Neural cell (in vitro differentiated cells): ENCODE measurements around the gene KIAA1614. TPM values are rescaled to one million over a fixed set of nuclear protein-coding genes. Genes with fewer than 3 reads are reported as not detected.

Experiments used
- H2AFZ ChIP-seq: fragments of 200-600, 300-800 bp; sonication (generic), shearing (Covaris generic); 2 replicates; pipeline ENCODE4 v1.6.0; 2014; ENCODE audit warnings: low read depth, mild to moderate bottlenecking, antibody characterized with exemption, low read length, moderate library complexity
- H3F3A ChIP-seq: fragments of 200-600 bp; shearing (Covaris generic); 2 replicates; pipeline ENCODE4 v1.6.1; 2016; ENCODE audit warnings: mild to moderate bottlenecking, moderate library complexity, mixed read lengths, antibody characterized with exemption, low read length; ENCODE audit not compliant: insufficient read depth, poor library complexity, severe bottlenecking
- H3K27ac ChIP-seq: fragments of 200-600, 300-800 bp; sonication (generic), shearing (Covaris generic); 2 replicates; pipeline ENCODE4 v1.5.1; 2014; ENCODE audit warnings: mild to moderate bottlenecking, low read length, moderate library complexity
- H3K27me3 ChIP-seq: fragments of 300-800, 200-600 bp; sonication (generic), shearing (Covaris generic); 2 replicates; pipeline ENCODE4 v1.6.0; 2014; ENCODE audit warnings: mild to moderate bottlenecking, low read depth, low read length, moderate library complexity; ENCODE audit not compliant: insufficient read depth
- H3K36me3 ChIP-seq: fragments of 300-800, 200-600 bp; sonication (generic), shearing (Covaris generic); 2 replicates; pipeline ENCODE4 v1.5.1; 2014; ENCODE audit warnings: mild to moderate bottlenecking, antibody characterized with exemption, low read length, moderate library complexity; ENCODE audit not compliant: insufficient read depth
- H3K4me2 ChIP-seq: fragments of 300-800, 200-600 bp; sonication (generic), shearing (Covaris generic); 2 replicates; pipeline ENCODE4 v1.6.0; 2014; ENCODE audit warnings: mild to moderate bottlenecking, low read length
- H3K4me3 ChIP-seq: fragments of 300-800, 200-600 bp; sonication (generic), shearing (Covaris generic); 2 replicates; pipeline ENCODE4 v1.5.1; 2014; ENCODE audit warnings: mild to moderate bottlenecking, low read length, moderate library complexity
- H3K79me2 ChIP-seq: fragments of 200-600 bp; shearing (Covaris generic); replicated peaks from 2 replicates; pipeline ENCODE4 v1.6.0; 2014; ENCODE audit warnings: mild to moderate bottlenecking, low read length, moderate library complexity; ENCODE audit not compliant: insufficient read depth
- H3K9ac ChIP-seq: fragments of 300-800, 200-600 bp; sonication (generic), shearing (Covaris generic); 2 replicates; pipeline ENCODE4 v1.6.1; 2016; ENCODE audit warnings: mild to moderate bottlenecking, low read length, mixed read lengths
- H3K9me2 ChIP-seq: fragments of 200-600 bp; shearing (Covaris generic); 2 replicates; pipeline ENCODE4 v1.6.1; 2016; ENCODE audit warnings: mild to moderate bottlenecking, low read length, mixed read lengths; ENCODE audit not compliant: insufficient read depth
- H3K9me3 ChIP-seq: fragments of 200-600, 300-800 bp; sonication (generic), shearing (Covaris generic); 2 replicates; pipeline ENCODE4 v1.6.1; 2016; ENCODE audit warnings: mild to moderate bottlenecking, mixed run types, low read length, moderate library complexity, mixed read lengths
- H4K20me1 ChIP-seq: fragments of 200-600 bp; shearing (Covaris generic); 2 replicates; pipeline ENCODE4 v1.6.1; 2016; ENCODE audit warnings: mild to moderate bottlenecking, mixed run types; ENCODE audit not compliant: insufficient read depth
- CTCF ChIP-seq: fragments of 450-650 bp; IDR thresholded peaks from 2 replicates; pipeline ENCODE4 v1.5.1; 2014; ENCODE audit warnings: antibody characterized with exemption, mild to moderate bottlenecking, moderate library complexity; ENCODE audit not compliant: poor library complexity, severe bottlenecking
- EP300 ChIP-seq: fragments of 450-650 bp; conservative IDR thresholded peaks from 2 replicates; pipeline ENCODE4 v1.6.1; 2014; ENCODE audit warnings: antibody characterized with exemption, mild to moderate bottlenecking, moderate library complexity; ENCODE audit not compliant: poor library complexity, severe bottlenecking
- EZH2 ChIP-seq: fragments of 200-600, 300-800 bp; shearing (Covaris generic), sonication (generic); IDR thresholded peaks from 2 replicates; pipeline ENCODE4 v1.6.1; 2014; ENCODE audit warnings: antibody characterized with exemption, low read length, borderline replicate concordance, mild to moderate bottlenecking; ENCODE audit not compliant: insufficient read depth, poor library complexity, severe bottlenecking
- MXI1 ChIP-seq: fragments of 450-650 bp; conservative IDR thresholded peaks from 2 replicates; pipeline ENCODE4 v1.6.1; 2014; ENCODE audit warnings: antibody characterized with exemption, mild to moderate bottlenecking; ENCODE audit not compliant: poor library complexity, severe bottlenecking
- POLR2AphosphoS5 ChIP-seq: IDR thresholded peaks from 2 replicates; pipeline ENCODE4 v1.6.1; 2012
- RAD21 ChIP-seq: fragments of 450-650 bp; conservative IDR thresholded peaks from 2 replicates; pipeline ENCODE4 v1.6.1; 2014; ENCODE audit warnings: antibody characterized with exemption, mild to moderate bottlenecking, moderate library complexity
- REST ChIP-seq: IDR thresholded peaks from 2 replicates; pipeline ENCODE4 v1.6.1; 2012; ENCODE audit warnings: borderline replicate concordance
- SMC3 ChIP-seq: fragments of 450-650 bp; conservative IDR thresholded peaks from 2 replicates; pipeline ENCODE4 v1.6.1; 2014; ENCODE audit warnings: antibody characterized with exemption, mild to moderate bottlenecking, moderate library complexity; ENCODE audit not compliant: poor library complexity
- TAF1 ChIP-seq: IDR thresholded peaks from 2 replicates; pipeline ENCODE4 v1.6.1; 2012; ENCODE audit warnings: low read depth
- polyA plus RNA-seq: library from polyadenylated mRNA; depleted of rRNA; stranded (reverse); fragments of >200 nt; gene quantifications from 2 replicates; pipeline ENCODE4 v1.2.3, GENCODE V29; 2014

KIAA1614 gene
- polyA plus RNA-seq, 1 donor from 2014 or later = 0.50 TPM

DNA sequence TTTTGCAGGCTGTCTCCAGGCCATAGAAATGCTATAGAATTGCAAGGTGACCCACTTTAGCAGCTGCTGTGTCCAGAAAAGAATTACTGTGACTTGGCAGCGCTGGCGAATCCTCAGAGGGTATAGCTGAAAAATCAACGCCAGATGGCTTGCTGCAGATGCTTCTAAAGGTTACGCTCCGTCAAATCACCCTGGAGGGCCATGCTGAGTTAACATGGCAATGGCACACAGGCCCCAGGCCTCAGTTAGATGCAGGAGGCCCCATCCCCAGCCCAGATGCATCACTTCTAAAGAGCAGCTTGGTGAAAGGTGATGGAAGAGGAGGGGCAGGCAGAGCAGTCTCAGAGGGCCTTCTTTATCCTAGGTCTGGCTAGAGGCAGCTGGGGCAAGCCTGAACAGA, 18.0 kb downstream of the KIAA1614 start:
- TF ChIP-seq REST (no peak), SMC3 (no peak)
- Histone ChIP-seq H3K9me3 (no peaks in the 10 kb centered on the region), H3F3A (peaks cover 4% of the 10 kb centered on the region), H3K27me3 (no peaks in the 10 kb centered on the region), H3K4me3 (no peak overlapping the region), H3K36me3 (no peaks in the 10 kb centered on the region), H3K79me2 (no peaks in the 10 kb centered on the region), H2AFZ (no peak overlapping the region), H3K9ac (no peak overlapping the region), H3K4me2 (no peak overlapping the region), H3K27ac (no peak overlapping the region), H4K20me1 (no peaks in the 10 kb centered on the region), H3K9me2 (no peaks in the 10 kb centered on the region)

GRCh38 chr1:180931529-180931928, 18.8 kb downstream of the KIAA1614 start:
- Histone ChIP-seq H3K27ac (no peak overlapping the region), H3K4me2 (no peak overlapping the region), H3K27me3 (no peaks in the 10 kb centered on the region), H3K36me3 (no peaks in the 10 kb centered on the region), H3F3A (peaks cover 4% of the 10 kb centered on the region), H2AFZ (no peak overlapping the region), H3K9me2 (no peaks in the 10 kb centered on the region), H3K79me2 (no peaks in the 10 kb centered on the region), H3K4me3 (no peak overlapping the region), H3K9me3 (no peaks in the 10 kb centered on the region), H3K9ac (no peak overlapping the region), H4K20me1 (no peaks in the 10 kb centered on the region)
- no peak for TF ChIP-seq REST
- TF ChIP-seq RAD21 = no peak
- TF ChIP-seq SMC3 = no peak
- TF ChIP-seq POLR2AphosphoS5 = no peak
- TF ChIP-seq MXI1 = no peak
- no peak for TF ChIP-seq TAF1
- TF ChIP-seq EP300 = no peak

DNA sequence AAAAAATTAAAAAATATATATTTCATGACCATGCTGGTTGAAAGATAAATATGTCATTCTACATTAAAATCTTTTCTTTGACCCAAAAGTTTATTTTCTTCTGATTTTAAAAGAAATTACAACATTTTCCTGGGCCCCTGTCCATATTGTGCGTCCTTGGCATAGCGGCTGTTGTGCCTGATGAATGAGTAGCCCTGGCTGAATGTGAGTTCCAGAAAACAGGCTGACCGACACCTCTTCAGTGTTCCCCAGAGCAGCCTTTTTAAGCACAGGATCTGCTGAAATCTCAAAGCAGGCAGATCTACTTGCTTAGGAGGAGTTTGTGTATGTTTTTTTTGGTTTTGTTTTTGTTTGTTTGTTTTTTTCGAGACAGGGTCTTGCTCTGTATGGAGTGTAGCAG, 19.7 kb downstream of the KIAA1614 start:
- no peak overlapping the region for H3K4me2 ChIP-seq
- H3K79me2 ChIP-seq = no peaks in the 10 kb centered on the region
- no peaks in the 10 kb centered on the region for H4K20me1 ChIP-seq
- no peak overlapping the region for H2AFZ ChIP-seq
- no peaks in the 10 kb centered on the region for H3K27me3 ChIP-seq
- no peaks in the 10 kb centered on the region for H3K9me3 ChIP-seq
- no peak overlapping the region for H3K9ac ChIP-seq
- no peak overlapping the region for H3K4me3 ChIP-seq
- no peaks in the 10 kb centered on the region for H3K9me2 ChIP-seq
- TF ChIP-seq RAD21 (no peak), CTCF (no peak), TAF1 (no peak), REST (no peak), POLR2AphosphoS5 (no peak), SMC3 (no peak), MXI1 (no peak), EZH2 (no peak), EP300 (no peak)
- H3K27ac ChIP-seq = no peak overlapping the region
- H3K36me3 ChIP-seq = no peaks in the 10 kb centered on the region
- H3F3A ChIP-seq = peaks cover 4% of the 10 kb centered on the region
